HG03558 (cell line): ENCODE measurements around the gene TTC7B.

Experiments used
- ATAC-seq: cut with Tn5 transposase; IDR thresholded peaks from one replicate; pipeline ENCODE4 v1.9.1; 2021; ENCODE audit warnings: moderate number of reproducible peaks; ENCODE audit not compliant: unreplicated experiment; ENCODE audit errors: extremely low read depth

The TTC7B gene

DNA sequence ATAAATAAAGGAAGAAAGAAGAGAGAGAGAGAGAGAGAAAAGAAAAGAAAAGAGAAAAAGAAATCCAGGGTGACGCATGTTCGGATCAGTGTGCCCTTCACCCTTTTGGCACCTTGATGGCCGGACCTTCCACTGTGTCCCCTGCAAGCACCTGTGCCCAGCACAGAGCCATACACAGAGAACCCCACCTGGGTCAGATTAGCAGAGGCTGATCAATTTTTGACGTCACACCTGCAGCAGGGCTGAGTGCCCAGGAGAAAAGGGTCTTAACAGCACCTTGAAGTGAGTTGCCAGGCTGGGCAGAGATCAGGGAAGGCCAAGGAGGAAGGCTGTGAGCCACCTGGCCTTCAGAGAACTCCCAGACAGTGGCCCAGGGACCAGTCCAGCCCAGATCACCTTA, 305.0 kb downstream of the TTC7B start:
- no peak for ATAC-seq

DNA sequence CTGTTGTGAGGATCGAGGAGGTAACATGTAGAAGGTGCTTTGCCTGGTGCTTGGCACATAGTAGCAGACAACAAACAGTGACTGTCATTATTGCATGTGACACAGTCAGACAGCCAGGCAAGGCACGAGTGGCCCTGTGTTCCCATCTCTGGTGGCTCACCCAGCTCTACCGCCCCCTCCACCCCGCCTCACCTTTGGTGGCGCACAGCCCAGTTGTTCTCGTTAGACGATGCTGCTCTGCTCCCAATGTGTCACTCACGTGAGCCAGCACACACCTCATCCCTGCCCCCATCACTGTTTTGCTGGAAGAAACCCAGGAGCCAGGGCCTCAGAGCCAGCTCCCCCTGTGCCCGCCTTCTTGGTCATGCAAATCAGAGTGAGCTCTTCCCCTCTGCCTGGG, 306.1 kb downstream of the TTC7B start:
- ATAC-seq = no peak

DNA sequence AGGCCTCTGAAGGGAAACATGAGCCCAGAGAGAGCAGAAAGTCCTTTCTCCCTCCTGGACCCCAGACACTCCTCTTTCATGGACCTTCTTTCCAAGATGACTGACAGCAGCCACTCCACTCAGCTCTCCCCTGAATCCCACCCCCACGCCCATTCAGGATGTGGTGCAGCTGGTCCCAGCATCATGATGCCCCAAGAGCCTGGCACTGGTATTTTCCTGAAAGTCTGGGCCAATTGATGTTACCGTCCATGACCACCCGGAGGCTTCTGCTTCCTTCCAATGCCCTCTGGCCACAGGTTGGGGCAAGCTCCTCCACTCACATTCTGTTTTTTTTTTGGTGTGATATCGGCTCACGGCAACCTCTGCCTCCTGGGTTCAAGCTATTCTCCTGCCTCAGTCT, 306.8 kb downstream of the TTC7B start:
- no peak for ATAC-seq

DNA sequence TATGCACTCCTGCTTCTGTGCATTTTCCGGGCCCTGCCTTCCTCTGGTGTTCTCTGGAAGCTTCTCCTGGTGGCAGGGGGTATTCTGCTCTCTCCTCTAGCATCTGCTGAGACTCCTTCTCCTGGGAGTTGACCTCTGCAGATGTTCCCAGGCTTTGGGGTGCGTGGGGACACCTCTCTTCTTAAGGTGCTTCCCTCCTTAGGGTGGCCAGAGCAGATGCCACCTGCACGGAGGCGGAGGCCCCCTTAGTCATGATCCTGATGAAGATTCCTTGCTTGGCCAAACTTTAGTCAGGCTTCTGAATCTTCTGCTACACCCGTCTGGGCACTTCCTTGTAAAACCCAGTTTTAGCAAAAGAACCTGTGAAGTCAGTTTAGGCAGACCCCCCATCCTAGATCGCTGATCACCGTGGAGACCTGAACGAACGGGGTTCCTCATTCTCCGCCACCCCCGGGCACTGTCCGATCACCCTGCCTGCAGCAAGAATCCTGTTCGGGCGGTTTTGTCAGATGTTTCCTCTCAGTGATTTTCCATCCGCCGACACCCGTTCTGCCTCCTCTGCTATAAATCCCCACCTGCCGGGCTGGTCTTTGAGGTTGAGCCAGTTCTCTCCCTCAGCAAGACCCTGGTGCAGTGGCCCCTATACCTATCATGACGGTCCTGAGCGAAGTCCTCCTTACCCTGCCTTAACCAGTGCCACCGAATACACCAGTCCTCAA, 307.5 kb downstream of the TTC7B start:
- ATAC-seq = no peak

DNA sequence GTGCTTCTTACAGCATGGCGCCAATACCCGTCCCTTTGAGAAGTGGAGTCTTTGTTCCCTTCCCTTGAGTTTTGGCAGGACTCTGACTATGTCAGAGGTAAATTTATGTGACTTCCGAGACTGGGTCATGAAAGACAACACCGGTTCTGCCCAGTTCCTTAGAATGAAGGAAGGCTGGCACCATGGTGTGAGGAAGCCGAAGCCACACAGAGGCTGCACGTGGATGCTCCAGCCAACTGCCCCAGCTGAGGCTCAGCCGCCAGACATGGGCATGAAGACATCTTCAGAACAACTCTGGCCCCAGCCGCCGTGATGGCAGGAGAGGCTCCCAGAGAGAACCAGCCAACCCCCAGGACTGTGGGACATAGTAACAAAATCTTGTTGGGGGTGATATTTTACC, 308.2 kb downstream of the TTC7B start:
- no peak for ATAC-seq

DNA sequence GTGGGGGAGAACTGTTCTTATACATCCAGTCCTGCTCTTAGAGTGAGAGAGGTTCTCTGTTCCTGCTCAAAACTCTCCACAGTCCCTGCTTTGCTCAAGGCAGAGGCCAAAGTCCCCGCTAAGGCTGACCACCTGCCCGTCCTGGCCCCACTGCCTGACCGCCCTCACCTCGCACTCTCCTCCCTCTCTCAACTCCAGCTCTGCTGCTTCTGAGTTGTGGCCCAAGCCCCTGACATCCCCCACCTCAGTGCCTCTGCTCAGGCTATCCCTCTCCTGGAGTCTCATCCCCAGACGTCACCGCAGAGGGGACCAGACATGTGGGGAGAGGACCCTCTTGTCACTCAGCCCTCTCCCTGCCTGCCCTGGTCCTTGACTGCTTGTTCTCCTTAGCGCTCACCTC, 308.8 kb downstream of the TTC7B start:
- no peak for ATAC-seq

DNA sequence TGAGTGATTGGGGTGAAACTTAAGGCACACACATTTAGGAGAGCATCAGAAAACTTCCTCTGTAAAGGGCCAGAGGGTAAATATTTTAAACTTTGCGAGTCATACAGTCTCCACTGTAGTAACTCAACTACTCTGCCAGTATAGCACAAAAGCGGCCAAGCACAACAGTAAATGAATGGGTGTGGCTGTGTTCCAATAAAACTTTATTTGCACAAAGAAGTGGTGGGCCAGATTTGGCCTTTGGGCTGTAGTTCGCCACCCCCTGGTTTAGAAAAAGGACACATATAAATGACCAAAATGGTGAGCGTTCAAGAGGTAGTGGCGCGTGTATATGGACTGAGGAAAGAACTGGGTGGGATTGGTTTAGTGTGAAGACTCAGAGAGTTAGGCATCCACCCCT, 309.5 kb downstream of the TTC7B start:
- no peak for ATAC-seq

DNA sequence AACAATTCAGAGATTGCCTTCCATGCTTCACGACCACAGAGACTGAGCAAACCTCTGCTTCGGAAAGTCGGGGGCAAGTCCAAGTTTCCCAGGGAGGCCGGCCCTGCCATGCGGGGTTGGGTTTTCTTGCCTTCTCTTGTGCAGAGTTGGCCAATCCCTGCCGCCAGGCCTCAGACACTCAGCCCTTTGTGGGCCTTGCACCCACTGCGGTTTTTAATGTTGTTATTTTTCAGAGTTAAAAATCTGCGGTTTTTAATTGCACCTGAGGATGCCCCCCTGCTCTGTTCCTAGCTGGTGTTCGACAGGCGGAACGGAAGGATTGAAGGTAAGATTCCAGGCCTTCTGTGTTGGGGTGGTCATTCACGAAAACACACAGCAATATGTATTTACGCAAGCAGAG, 310.7 kb downstream of the TTC7B start:
- ATAC-seq = no peak

DNA sequence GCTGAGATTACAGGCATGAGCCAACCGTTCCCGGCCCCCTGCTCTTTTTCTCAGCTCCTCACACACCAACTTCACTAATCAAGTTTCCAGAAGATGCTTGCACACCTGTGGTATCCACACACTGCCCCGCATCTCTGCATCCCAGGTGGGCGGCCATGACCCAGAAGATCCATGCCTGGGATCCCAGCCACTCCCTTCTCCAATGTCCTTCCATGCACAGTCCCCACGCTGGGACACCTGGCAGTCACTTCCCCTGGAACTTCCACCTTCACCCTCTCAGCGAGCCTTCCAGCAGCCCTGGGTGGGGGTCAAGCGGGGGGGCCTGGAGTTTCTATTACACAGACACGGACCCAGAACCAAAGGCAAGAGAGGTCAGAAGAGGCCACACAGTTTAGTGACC, 311.6 kb downstream of the TTC7B start:
- ATAC-seq = no peak

DNA sequence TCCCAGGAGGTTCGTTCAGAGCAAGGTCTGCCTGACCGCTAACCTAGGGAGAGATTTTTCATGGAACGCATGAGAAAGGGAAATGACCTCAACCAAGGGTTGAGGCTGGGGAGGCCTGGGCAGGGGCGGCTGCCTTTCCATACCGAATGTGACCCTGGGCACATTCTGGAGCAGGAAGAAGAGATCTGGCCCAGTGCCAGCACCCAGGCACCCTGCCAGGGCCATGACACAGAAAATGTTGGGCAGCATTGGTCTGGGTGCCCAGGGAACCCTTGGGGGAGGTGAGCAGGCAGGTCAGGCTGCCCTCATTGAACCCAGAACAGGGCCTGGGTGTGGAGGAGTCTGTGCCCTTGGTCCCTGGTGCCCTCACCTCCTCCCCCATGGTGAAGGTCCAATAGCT, 312.6 kb downstream of the TTC7B start:
- no peak for ATAC-seq

DNA sequence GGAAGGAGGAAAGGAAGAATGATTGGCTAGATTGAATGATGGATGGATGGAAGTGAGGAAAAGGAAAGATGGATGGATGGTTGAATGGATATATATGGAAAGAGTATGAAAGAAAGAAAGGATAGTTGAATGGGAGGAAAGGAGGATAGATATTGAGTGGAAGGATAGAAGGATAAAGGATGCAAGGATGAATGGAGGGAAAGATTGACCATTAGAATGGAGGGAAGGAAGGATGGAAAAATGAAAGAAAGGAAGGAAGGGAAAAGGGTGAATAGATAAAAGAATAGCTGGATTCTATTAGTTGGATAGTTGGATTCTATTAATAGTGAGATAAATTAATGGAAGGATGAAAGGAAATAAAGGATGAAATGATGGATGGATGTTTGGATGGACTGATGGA, 313.5 kb downstream of the TTC7B start:
- no peak for ATAC-seq

DNA sequence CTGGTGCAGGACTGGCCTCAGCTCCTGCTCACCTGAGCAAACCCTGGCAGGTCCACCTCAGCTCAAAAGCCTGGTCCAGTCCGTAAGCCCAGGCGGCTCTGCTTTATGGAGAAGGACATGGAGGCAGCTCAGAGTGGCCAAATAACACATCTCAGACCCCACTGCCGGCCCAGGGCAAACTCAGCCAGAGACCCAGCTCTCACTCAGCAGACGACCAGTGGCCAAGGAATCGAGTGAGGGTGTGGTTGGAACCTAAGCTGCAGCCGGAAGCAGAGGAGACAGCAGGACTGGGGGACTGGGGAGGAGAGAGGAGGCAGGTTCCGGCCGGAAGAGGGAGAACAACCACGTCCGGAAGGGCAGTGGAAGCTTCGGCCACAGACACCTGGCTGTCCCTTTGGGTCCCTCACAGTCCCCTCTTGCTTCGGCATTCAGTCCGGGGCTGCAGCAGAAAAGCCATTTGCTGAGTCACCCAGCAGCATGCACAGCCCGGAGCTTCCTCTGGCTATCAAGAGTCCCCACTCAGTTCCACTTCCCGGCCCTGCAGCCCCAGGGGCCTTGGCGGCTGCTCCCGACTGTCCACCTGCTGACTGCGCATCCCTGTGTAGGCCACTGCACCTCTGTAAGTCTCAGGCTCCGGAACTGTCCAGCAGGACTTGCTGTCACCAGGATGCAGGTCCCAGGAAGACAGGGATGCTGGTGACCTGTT, 315.4 kb downstream of the TTC7B start:
- ATAC-seq = no peak

DNA sequence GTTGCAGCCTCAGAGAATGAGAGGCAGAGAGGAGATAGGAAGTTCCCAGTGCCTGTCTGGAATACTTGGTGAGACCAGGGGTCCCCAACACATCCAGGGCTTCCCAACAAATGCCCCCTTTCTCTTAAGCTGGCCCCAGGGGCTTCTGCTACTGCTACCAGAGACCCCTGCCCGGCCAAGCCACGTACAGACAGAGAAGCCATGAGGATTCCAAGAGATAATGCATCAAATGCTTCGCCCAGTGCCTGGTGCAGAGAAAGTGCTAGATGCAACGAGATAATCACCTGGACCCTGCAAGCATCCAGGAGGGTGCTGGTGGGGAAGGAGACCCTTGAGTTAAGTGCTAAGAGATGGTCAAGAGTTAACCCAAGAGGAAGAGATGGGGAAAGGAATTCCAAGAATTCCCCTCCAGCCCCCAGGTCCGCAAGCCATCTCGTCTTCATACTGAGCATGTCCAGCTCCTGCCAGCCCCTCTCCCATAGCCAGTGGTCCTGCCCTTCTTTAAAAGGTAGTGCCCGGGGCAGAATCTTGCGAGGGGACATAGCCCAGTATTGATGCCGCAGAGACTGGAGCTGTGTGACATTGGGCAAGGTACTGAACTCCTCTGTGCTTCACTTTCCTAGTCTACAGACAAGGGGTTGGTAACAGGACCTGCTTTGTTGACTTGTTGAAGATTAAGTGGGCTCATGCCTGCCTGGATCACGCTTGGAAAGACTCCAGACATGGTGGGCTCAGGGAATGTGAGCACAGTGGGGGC, 316.1 kb downstream of the TTC7B start:
- ATAC-seq = no peak

DNA sequence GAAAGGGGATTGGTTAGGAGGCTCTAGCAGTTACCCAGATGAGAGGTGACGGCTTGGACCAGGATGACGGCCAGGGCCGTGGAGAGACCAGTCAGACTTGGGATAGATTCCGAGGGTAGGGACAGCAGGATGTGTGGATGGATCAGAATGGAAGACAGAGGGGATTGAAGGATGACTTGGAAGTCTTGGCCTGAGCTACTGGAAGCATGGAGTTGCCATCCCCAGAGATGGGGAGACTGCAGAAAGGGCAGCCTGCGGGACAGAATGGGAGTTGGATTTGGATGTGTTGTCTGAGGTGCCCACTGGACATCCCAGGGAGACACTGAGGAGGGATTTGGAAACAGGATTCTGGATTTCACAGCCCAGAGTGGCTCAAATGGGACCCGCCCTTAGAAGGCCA, 317.1 kb downstream of the TTC7B start:
- ATAC-seq = no peak

DNA sequence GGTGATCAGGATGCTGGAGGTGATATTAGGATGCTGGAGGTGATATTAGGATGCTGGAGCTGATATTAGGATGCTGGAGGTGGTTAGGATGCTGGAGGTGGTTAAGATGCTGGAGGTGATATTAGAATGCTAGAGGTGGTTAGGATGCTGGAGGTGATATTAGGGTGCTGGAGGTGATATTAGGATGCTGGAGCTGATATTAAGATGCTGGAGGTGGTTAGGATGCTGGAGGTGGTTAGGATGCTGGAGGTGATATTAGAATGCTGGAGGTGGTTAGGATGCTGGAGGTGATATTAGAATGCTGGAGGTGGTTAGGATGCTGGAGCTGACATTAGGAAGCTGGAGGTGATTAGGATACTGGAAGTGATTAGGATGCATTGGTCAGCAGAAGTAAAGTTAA, 318.0 kb downstream of the TTC7B start:
- no peak for ATAC-seq

DNA sequence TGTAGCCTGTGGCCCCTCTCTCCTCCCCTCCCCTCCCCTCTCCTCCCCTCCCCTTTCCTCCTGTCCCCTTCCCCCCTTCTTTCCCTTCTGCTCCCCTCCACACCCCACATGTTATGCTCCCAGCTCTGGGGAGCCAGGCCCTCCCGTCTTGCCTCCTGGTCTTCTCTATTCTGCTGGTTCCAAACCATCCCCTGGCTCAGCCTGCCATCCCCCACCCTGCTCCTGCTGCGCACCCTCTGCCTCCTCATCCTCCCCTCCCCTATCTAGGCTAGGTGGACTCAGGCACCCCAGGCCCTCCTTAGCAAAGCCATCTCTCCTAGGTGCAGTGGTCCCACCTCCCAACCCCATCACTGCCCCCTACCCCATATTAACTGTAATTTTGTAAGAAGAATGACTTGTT, 319.9 kb downstream of the TTC7B start:
- ATAC-seq = no peak

DNA sequence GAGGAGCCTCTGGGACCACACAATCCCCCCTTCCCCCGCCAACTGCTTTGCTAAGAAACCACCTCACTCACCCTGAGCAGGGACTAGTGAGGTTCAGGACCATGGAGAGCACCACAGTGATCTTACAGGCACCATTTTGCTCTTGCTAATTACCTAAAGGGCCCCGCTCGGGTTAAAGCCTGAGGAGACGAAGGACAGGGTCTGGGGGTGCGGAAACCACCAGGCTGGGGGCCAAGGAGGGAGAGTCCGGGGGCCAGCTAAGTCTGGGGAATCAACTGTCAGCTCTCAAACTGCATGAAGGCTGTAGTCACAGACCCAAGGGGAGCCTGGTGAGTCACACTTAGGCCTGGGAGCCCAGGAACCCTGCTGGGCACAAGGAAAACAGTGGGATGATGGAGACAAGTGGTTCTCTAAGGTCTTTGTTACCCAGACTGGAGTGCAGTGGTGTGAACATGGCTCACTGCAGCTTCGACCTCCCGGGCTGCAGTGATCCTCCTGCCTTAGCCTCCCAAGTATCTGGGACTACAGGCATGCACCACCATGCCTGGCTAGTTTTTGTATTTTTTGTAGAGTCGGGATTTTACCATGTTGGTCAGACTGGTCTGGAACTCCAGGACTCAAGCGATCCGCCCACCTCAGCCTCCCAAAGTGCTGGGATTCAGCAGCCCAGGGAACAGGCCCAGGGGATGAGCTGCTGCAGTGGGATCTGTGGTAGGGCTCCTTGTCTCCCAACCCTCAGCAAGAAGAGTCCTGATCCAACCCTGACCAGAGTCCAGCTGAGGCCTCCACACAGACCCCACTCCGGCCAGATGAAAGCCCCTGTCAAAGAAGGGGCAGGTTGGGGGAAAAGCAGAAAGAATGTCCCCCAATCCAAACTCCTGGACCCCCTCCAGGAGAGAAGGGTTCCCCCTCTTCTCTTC, 320.6 kb downstream of the TTC7B start:
- no peak for ATAC-seq

DNA sequence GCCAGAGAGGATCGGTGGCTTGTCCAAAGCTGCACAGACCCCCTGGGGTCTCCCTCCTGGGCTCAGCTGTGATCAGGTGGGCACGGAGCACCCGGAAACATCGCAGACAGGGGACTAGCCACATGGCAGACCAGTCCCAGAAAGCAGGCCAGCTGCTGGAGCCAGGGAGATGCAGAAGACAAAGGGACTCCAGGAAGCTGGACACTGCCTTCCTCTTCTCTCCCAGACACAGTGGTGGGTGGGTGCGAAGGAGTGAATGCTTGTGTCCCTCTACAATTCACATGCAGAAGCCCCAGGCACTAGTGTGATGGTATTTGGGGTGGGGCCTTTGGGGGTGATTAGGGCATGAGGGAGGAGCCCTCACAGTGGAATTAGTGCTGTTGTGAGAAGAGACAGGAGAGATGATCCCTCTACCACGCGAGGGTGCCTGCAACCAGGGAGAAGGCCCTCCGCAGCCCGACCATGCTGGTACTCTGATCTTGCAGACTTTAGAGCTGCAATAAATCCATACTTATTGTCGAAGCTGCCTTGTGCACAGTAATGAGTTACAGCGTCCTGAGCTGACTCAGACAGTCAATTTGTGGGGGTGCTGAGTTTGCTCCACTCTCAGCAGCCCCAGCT, 324.2 kb downstream of the TTC7B start:
- ATAC-seq = no peak

DNA sequence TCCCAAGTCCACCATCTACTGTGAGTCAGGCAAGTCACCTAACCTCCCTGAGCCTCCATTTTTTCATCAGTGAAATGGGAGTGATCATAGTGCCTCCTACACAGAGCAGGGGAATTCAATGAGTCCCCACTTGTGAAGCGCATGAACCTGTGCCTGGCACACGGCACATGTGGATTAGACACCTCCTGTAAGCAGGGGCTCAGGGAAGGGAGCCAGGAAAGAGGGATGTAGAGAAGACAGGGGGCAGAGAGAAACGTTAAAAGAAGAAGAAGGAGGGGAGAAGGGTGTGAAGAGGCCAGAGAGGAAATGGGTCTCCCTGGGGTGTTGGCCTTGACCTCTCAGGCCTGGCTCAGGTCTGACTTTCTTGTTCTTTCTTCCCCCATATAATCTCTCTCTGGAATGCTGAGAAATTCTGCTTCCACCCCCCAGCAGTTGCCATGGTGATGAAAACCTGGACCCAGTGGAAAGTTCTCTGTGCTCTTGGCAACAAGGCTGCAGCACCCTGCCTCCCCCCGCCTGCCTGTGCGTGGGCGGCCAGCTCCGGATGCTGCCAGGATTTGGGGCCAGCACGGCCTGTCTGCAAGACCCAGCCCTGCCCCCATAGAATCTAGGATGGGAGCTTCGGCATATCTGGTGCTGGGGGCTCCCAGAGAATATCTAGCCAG, 324.9 kb downstream of the TTC7B start:
- ATAC-seq = no peak

DNA sequence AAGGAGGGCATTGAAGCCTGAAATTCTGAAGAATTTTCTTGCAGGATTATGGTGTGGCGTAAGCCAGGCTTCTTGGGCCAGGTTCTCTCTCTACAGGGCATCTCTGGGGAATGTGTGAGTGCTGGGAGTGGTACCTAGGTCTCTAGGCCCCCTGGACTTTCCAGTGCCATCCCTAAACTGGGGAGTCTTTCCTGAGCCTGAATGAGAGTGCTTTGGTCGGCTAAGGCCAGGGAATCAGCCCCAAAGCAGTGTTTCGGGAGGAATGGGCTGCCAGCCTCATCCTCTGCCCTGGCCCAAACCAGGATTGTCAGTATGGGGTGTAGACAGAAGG, 325.5 kb downstream of the TTC7B start:
- ATAC-seq = no peak
